SK-N-SH (cell line): ENCODE measurements around the gene ETV6. TPM values are rescaled to one million over a fixed set of nuclear protein-coding genes. Genes with fewer than 3 reads are reported as not detected.

Experiments
- CTCF ChIA-PET: fragments of 300-600, 350-600 bp; formaldehyde crosslinking; extraction: SDS; loops from one replicate; lab custom pipeline; 2021; lab: Yijun Ruan, JAX
- POLR2A ChIA-PET: fragments of 350-600 bp; sonication (Branson Sonifier 250); formaldehyde crosslinking; extraction: SDS; loops from one replicate; lab custom pipeline; 2020; ENCODE audit warnings: antibody characterized with exemption, inconsistent platforms; lab: Yijun Ruan, JAX
- DNase-seq: peaks from one replicate; pipeline ENCODE4 v3.0.0; 2012
- H2AFZ ChIP-seq: fragments of 200-600 bp; sonication (generic); 2 replicates; pipeline ENCODE4 v1.8.1; 2016; ENCODE audit warnings: antibody characterized with exemption, mild to moderate bottlenecking, low read depth
- H3F3A ChIP-seq: fragments of 200-600 bp; sonication (generic); replicated peaks from 2 replicates; pipeline ENCODE3; 2016; ENCODE audit warnings: antibody characterized with exemption, mild to moderate bottlenecking; ENCODE audit not compliant: insufficient read depth
- H3K27ac ChIP-seq, 2 experiments: fragments of 200-500 bp in 1 of 2; fragments of 200-600 bp in 1 of 2; sonication (Bioruptor generic) in 1 of 2; sonication (generic), shearing (Covaris generic) in 1 of 2; 2 replicates each; pipeline versions ENCODE4 v1.5.1 to v1.6.1; 2014 to 2016; ENCODE audit warnings: low read depth in 2 of 2, inconsistent platforms in 1 of 2, low read length in 1 of 2, mild to moderate bottlenecking in 1 of 2, mixed read lengths in 1 of 2
- H3K27me3 ChIP-seq: fragments of 200-600 bp; sonication (generic), shearing (Covaris generic); 2 replicates; pipeline ENCODE4 v1.6.1; 2016; ENCODE audit warnings: mixed run types; ENCODE audit not compliant: insufficient read depth
- H3K36me3 ChIP-seq, 2 experiments: fragments of 200-500 bp in 1 of 2; fragments of 200-600 bp in 1 of 2; sonication (Bioruptor generic) in 1 of 2; sonication (generic) in 1 of 2; replicated peaks in 1 of 2; 2 replicates each; pipeline versions ENCODE3 to v1.5.1; 2014 to 2016; ENCODE audit warnings: low read length in 1 of 2, mild to moderate bottlenecking in 1 of 2; ENCODE audit not compliant: insufficient read depth in 2 of 2, control insufficient read depth in 1 of 2
- H3K4me1 ChIP-seq, 2 experiments: fragments of 200-500 bp in 1 of 2; fragments of 200-600 bp in 1 of 2; sonication (Bioruptor generic) in 1 of 2; sonication (generic), shearing (Covaris generic) in 1 of 2; 2 replicates each; pipeline versions ENCODE4 v1.5.1 to v1.6.1; 2014 to 2016; ENCODE audit warnings: low read depth in 1 of 2, low read length in 1 of 2, mixed run types in 1 of 2; ENCODE audit not compliant: insufficient read depth in 2 of 2, control insufficient read depth in 1 of 2
- H3K4me2 ChIP-seq: fragments of 200-600 bp; sonication (generic), shearing (Covaris generic); 2 replicates; pipeline ENCODE4 v1.6.1; 2017; ENCODE audit warnings: mixed run types
- H3K4me3 ChIP-seq, 2 experiments: fragments of 200-500 bp in 1 of 2; fragments of 200-600 bp in 1 of 2; sonication (Bioruptor generic) in 1 of 2; sonication (generic), shearing (Covaris generic) in 1 of 2; 2 replicates each; pipeline versions ENCODE4 v1.5.1 to v1.8.1; 2014 to 2016; ENCODE audit warnings: low read depth in 2 of 2, inconsistent platforms in 1 of 2, low read length in 1 of 2, mild to moderate bottlenecking in 1 of 2, mixed read lengths in 1 of 2, moderate library complexity in 1 of 2
- H3K79me2 ChIP-seq: fragments of 200-600 bp; sonication (generic); 2 replicates; pipeline ENCODE4 v1.8.1; 2017; ENCODE audit warnings: mild to moderate bottlenecking; ENCODE audit not compliant: insufficient read depth
- H3K9ac ChIP-seq: fragments of 200-600 bp; sonication (generic); 2 replicates; pipeline ENCODE4 v1.6.1; 2017; ENCODE audit warnings: mixed run types
- H3K9me2 ChIP-seq: fragments of 200-600 bp; sonication (generic); 2 replicates; pipeline ENCODE4 v1.6.1; 2017; ENCODE audit warnings: mixed run types
- H3K9me3 ChIP-seq: fragments of 200-600 bp; sonication (generic); 2 replicates; pipeline ENCODE4 v1.6.1; 2017; ENCODE audit warnings: mixed run types, mild to moderate bottlenecking, moderate library complexity
- H4K20me1 ChIP-seq: fragments of 200-600 bp; sonication (generic); 2 replicates; pipeline ENCODE4 v1.6.1; 2017; ENCODE audit warnings: mild to moderate bottlenecking, mixed run types; ENCODE audit not compliant: insufficient read depth
- EP300 ChIP-seq, 2 experiments: IDR thresholded peaks; 2 replicates each; pipeline versions ENCODE4 v1.4.0 to v1.6.1; 2012; ENCODE audit warnings: borderline replicate concordance in 1 of 2, low read depth in 1 of 2, low read length in 1 of 2
- FOXM1 ChIP-seq: IDR thresholded peaks from 2 replicates; pipeline ENCODE4 v1.4.0; 2012; ENCODE audit warnings: low read depth, mild to moderate bottlenecking
- GABPA ChIP-seq: IDR thresholded peaks from 2 replicates; pipeline ENCODE4 v1.4.0; 2012; ENCODE audit warnings: low read depth, mild to moderate bottlenecking
- MXI1 ChIP-seq: IDR thresholded peaks from 2 replicates; pipeline ENCODE4 v1.6.1; 2012; ENCODE audit warnings: mild to moderate bottlenecking, low read depth, low read length, improper control_type of control experiment
- RAD21 ChIP-seq: IDR thresholded peaks from 2 replicates; pipeline ENCODE4 v1.6.1; 2012; ENCODE audit warnings: mild to moderate bottlenecking, low read length
- RFX5 ChIP-seq: IDR thresholded peaks from 2 replicates; pipeline ENCODE4 v1.6.1; 2012; ENCODE audit warnings: mild to moderate bottlenecking, improper control_type of control experiment, low read length
- RXRA ChIP-seq: IDR thresholded peaks from 2 replicates; pipeline ENCODE4 v1.4.0; 2012; ENCODE audit warnings: low read depth, mild to moderate bottlenecking, borderline replicate concordance
- TAF1 ChIP-seq: IDR thresholded peaks from 2 replicates; pipeline ENCODE4 v1.6.1; 2012; ENCODE audit warnings: low read depth, mild to moderate bottlenecking, low read length, moderate library complexity, borderline replicate concordance
- YY1 ChIP-seq: IDR thresholded peaks from 2 replicates; pipeline ENCODE4 v1.4.0; 2012; ENCODE audit warnings: low read depth, mild to moderate bottlenecking
- WGBS: methylation state at CpG from one replicate; pipeline ENCODE4 v1.1.6; 2017; ENCODE audit warnings: low lambda C conversion rate; 5-methylcytosine and 5-hydroxymethylcytosine counted together
- polyA plus RNA-seq, 3 experiments: library from polyadenylated mRNA; depleted of rRNA; stranded (reverse); fragments of >200 nt; gene quantifications; 2 replicates each; pipeline ENCODE4 v1.2.3, GENCODE V29; 2012
- TF ChIP-seq, protein P1 (sequence below): fragments of 200-600 bp; sonication (generic); IDR thresholded peaks from 2 replicates; pipeline ENCODE4 v1.6.1; 2017; ENCODE audit warnings: antibody characterized with exemption, mild to moderate bottlenecking, moderate library complexity

Gene ETV6
- polyA plus RNA-seq, 1 of the 3 experiments (the other 2 are of a cell fraction), result 4.0 TPM

DNA sequence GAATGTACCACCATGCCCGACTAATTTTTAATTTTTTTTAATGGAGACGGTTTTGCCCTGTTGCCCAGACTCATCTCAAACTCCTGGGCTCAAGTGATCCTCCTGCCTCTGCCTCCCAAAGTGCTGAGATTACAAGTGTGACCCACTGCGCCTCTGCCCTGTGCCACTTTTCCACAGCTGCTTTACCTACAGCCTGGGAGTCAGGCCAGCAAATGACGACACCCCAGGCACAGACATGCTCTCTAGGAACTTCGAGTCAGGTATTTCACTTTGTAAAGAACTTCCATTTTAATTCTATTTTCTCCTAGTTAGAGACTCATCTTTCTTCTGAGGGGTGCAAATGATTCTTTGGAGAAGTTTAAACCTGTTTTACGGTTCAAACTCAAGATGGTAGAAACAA lies 89.0 kb downstream of the ETV6 start:
- Histone ChIP-seq H3K27me3 (no peaks in the 10 kb centered on the region), H3K27ac (no peak overlapping the region), H3K9ac (no peak overlapping the region), H3K4me2 (no peak overlapping the region), H3K36me3 (no peaks in the 10 kb centered on the region), H2AFZ (no peak overlapping the region), H3K9me2 (no peaks in the 10 kb centered on the region), H3K9me3 (no peaks in the 10 kb centered on the region), H3K4me3 (no peak overlapping the region), H3K4me1 (peaks cover 2 to 8% of the 10 kb centered on the region in 2 experiments; a peak in 2 of 4 replicates), H3K79me2 (peaks cover 76% of the 10 kb centered on the region), H3F3A (no peaks in the 10 kb centered on the region), H4K20me1 (0 out of 2 replicates have a peak, but pooled peaks cover 6% of the 10 kb centered on the region)
- no peak for DNase-seq
- 87% methylated on average over 6 of the region's 6 CpGs for WGBS
- ChIA-PET CTCF (no interaction called here), POLR2A (no interaction called here)
- TF ChIP-seq TAF1 (no peak), RXRA (no peak), FOXM1 (no peak)

- POLR2A ChIA-PET, result no interaction called here
- WGBS, result 94% methylated on average over 9 of the region's 9 CpGs
- no peak overlapping the region for H3K4me3 ChIP-seq
- H3K4me2 ChIP-seq, result no peak overlapping the region
- H3K9ac ChIP-seq, result no peak overlapping the region
- no peaks in the 10 kb centered on the region for H3K9me2 ChIP-seq
- no peaks in the 10 kb centered on the region for H3K36me3 ChIP-seq
- CTCF ChIA-PET, result interaction anchor here (0.9 to 2.6 kb wide), 3 partner anchors 18 to 159 kb away, joined by 3 to 6 read pairs (median 3); no protein-coding TSS in a partner anchor
- H3K9me3 ChIP-seq, result no peaks in the 10 kb centered on the region
- no peaks in the 10 kb centered on the region for H3F3A ChIP-seq
- TF ChIP-seq, protein P1, sequence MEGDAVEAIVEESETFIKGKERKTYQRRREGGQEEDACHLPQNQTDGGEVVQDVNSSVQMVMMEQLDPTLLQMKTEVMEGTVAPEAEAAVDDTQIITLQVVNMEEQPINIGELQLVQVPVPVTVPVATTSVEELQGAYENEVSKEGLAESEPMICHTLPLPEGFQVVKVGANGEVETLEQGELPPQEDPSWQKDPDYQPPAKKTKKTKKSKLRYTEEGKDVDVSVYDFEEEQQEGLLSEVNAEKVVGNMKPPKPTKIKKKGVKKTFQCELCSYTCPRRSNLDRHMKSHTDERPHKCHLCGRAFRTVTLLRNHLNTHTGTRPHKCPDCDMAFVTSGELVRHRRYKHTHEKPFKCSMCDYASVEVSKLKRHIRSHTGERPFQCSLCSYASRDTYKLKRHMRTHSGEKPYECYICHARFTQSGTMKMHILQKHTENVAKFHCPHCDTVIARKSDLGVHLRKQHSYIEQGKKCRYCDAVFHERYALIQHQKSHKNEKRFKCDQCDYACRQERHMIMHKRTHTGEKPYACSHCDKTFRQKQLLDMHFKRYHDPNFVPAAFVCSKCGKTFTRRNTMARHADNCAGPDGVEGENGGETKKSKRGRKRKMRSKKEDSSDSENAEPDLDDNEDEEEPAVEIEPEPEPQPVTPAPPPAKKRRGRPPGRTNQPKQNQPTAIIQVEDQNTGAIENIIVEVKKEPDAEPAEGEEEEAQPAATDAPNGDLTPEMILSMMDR, result no peak
- no peak for TF ChIP-seq RAD21
- TF ChIP-seq FOXM1, result no peak
- no peak for TF ChIP-seq EP300 (IDR thresholded peaks at IDR 0.05; ENCODE audit: borderline replicate concordance in 1 of 2, low read depth in 1 of 2, low read length in 1 of 2)
- no peak for TF ChIP-seq MXI1
- TF ChIP-seq YY1, result no peak
- no peak for TF ChIP-seq GABPA
- TF ChIP-seq RFX5, result no peak
- peaks cover 76% of the 10 kb centered on the region for H3K79me2 ChIP-seq
- H3K27ac ChIP-seq, result no peak overlapping the region
- no peak overlapping the region for H2AFZ ChIP-seq
- H3K4me1 ChIP-seq, result peaks cover 8 to 14% of the 10 kb centered on the region in 2 experiments; a peak in 3 of 4 replicates
- 0 out of 2 replicates have a peak, but pooled peaks cover 6% of the 10 kb centered on the region for H4K20me1 ChIP-seq
- no peak for DNase-seq
- H3K27me3 ChIP-seq, result no peaks in the 10 kb centered on the region
Observed at GRCh38 chr12:11739980-11740577, 90.6 kb downstream of the ETV6 start.
